Body of pancreas (tissue), 4 donors: ENCODE measurements around the gene RINL.

Source experiments
- CTCF ChIP-seq, 7 experiments: fragments of 450-650 bp in 4 of 7; fragments of 200-600 bp in 3 of 7; sonication (generic) in 3 of 7; IDR thresholded peaks; one replicate each; pipeline ENCODE4 v1.5.1; 2016 to 2019; ENCODE audit warnings: antibody characterized with exemption in 7 of 7
- POLR2A ChIP-seq, 3 donors: fragments of 450-650 bp; IDR thresholded peaks; one replicate each; pipeline ENCODE4 v1.6.1; 2016; ENCODE audit warnings: antibody characterized with exemption in 3 of 3, mild to moderate bottlenecking in 2 of 3

DNA sequence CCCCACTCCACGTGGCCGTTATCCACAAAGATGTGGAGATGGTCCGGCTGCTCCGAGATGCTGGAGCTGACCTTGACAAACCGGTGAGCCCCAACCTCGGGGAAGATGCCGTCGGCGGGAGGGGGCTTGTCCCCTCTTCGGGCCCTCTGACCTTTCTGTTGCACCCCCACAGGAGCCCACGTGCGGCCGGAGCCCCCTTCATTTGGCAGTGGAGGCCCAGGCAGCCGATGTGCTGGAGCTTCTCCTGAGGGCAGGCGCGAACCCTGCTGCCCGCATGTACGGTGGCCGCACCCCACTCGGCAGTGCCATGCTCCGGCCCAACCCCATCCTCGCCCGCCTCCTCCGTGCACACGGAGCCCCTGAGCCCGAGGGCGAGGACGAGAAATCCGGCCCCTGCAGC is 29.2 kb upstream of the RINL start:
- TF ChIP-seq CTCF (IDR thresholded peaks at IDR 0.05) = no peak
- no peak for TF ChIP-seq POLR2A (IDR thresholded peaks at IDR 0.05)
